LNCaP clone FGC (cell line): ENCODE data around the gene MICAL2.
A peak's percentile ranks its signal among the peaks of the same experiment; 100 is the strongest.

Source experiments
- DNase-seq: peaks from one replicate; pipeline ENCODE4 v3.0.0-alpha.2; 2011; ENCODE audit warnings: low read depth
- H3K4me3 ChIP-seq: 2 replicates; pipeline ENCODE4 v1.5.1; 2011; ENCODE audit warnings: mild to moderate bottlenecking, low read depth, low read length, control low read depth
- TF ChIP-seq, protein P1 (sequence below): IDR thresholded peaks from 2 replicates; pipeline ENCODE4 v1.5.1; 2012; ENCODE audit warnings: mild to moderate bottlenecking; ENCODE audit not compliant: control insufficient read depth, insufficient read depth; ENCODE audit errors: extremely low read depth

MICAL2 gene

DNA sequence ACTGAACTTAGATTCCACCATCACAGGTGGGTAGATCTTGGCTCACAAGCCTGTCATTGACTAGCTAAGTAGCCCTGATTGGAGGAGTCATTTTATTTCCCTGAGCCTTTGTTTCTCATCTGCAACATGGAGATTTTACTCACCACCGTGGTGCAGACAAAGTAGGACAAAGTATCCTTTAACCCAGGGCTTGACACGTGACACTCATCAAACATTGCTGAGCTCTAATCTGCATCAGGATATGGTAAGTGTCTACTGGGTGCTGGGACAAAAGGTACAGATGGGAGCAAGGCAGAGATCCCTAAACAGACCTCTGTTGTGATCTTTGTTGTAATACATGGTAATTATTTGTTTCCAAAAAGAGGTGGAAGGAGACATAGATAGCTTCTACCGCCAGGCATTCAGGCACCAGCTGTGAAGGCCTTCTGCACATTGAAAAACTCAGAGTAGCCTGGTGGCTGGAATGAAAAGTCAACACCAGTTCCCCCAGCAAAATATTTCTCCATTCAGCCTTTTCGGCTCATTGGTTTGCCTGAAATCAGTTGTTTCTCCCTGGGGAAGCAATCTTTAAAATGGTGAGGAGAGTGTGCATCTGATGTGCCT lies 18.3 kb upstream of the MICAL2 start:
- H3K4me3 ChIP-seq: no peak overlapping the region
- TF ChIP-seq, protein P1, sequence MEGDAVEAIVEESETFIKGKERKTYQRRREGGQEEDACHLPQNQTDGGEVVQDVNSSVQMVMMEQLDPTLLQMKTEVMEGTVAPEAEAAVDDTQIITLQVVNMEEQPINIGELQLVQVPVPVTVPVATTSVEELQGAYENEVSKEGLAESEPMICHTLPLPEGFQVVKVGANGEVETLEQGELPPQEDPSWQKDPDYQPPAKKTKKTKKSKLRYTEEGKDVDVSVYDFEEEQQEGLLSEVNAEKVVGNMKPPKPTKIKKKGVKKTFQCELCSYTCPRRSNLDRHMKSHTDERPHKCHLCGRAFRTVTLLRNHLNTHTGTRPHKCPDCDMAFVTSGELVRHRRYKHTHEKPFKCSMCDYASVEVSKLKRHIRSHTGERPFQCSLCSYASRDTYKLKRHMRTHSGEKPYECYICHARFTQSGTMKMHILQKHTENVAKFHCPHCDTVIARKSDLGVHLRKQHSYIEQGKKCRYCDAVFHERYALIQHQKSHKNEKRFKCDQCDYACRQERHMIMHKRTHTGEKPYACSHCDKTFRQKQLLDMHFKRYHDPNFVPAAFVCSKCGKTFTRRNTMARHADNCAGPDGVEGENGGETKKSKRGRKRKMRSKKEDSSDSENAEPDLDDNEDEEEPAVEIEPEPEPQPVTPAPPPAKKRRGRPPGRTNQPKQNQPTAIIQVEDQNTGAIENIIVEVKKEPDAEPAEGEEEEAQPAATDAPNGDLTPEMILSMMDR: no peak
- no peak for DNase-seq

DNA sequence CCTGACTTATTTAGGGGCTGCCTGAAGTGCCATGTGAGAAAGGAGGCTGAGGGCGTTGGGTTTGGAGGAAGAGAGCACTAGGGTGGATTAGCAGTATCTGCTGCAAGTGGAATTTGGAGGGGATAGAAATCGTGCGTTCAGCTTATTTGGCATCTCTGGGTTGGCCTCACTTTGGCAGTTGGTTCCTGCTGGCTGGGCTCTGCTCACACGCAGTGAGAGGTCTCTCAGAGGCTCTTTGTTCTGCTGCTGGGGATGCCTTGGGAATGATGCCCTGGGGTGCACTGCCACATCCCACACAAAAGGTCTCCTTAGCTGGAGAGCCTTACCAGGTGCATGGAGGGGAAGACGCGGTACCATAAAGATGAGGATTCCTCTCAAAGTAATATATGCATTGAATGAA lies 17.7 kb upstream of the MICAL2 start:
- DNase-seq: no peak
- H3K4me3 ChIP-seq: no peak overlapping the region
- TF ChIP-seq, protein P1: no peak

DNA sequence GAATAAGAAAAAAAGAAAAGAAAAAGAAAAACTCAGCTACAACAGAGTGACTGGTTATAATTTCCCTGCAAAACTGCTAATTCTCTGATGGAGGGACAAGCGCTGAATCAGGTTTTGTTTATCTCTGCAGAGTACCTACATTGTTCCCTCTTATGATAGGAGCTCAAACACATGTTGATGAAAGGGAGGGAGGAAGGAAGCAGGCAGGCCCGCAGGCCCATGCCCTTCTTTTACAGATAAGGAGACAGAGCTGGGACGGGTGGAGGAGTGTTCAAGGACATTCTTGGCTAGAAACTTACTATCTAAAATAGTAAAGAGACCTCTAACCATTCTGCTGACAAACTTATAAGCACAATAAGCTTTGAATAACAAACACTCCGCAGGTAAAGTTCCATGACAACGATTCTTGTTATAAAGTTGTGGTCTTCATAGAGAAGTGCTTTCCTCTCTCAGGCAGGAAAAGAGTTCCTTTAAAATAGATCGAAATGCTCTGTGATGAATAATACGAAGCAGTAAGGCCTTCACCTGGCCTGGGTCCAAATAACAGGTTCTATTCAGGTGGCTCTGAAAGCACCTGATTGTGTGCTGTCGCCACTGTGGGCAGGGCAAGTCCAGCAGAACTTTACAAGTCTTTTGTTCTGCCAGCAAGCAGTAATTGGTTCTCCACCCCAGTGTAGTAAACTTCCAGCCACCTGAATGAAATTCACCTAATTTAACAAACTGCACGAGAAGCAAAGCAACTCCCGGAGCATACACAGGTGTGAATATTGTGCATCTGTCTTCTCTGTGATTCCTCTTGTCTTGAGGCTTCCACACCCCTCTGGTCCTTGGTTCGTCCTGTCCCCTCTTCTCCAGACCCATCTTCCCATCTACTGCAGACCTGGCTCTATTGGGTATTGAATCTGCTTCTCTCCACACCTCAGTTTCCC lies 15.3 kb upstream of the MICAL2 start:
- no peak overlapping the region for H3K4me3 ChIP-seq
- TF ChIP-seq, protein P1: no peak
- DNase-seq: peak; percentile 31

DNA sequence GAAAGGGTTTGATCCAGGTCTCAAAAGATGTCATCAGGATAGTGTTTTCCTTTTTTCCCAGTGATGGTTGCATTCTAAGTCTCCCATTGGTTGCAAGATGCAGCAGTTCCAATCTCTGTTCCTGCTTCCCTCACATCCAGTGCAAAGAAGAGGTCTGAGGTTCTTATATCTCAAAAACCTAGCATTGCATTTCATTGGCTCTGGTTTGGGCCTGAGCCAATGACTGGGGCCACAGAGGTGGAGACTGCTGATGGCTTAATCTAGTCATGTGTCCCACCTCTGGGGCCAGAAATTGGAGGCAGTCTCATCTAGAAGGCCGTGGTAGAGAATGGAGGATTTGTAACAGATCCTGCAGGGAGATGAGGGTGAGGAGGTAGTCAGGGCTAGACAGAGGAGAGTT lies 13.2 kb upstream of the MICAL2 start:
- TF ChIP-seq, protein P1: no peak

DNA sequence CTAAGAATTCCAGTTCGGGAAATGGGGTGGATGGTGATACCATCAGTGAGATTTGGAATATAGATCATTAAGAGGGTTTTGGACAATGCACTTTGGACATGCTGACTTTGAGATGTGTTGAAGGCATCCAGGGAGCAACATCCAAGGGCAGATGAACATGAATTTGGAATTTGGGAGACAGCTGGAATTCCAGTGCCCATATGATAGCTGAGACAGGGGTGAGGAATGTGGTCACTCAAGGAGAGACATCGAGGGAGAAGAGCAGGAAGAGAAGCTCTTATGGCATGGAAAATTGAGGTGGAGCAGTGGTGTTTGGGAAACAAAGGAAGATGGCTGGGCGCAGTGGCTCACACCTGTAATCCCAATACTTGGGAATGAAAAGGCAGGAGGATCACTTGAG lies 11.8 kb upstream of the MICAL2 start:
- TF ChIP-seq, protein P1: no peak
- H3K4me3 ChIP-seq: no peak overlapping the region
- no peak for DNase-seq

More for the DNA sequence above, 13.2 kb upstream of the MICAL2 start:
- DNase-seq: no peak
- no peak overlapping the region for H3K4me3 ChIP-seq

GRCh38 chr11:12099132-12099873 lies 11.1 kb upstream of the MICAL2 start:
- no peak overlapping the region for H3K4me3 ChIP-seq
- DNase-seq: no peak
- TF ChIP-seq, protein P1: no peak
